SJSA1 (cell line): ENCODE results near the gene CLDN25. TPM values are rescaled to one million over a fixed set of nuclear protein-coding genes. Genes with fewer than 3 reads are reported as not detected.
"Not testable (repeated sequence)": the region's sequence is repeated elsewhere in the genome, so short reads cannot be mapped to it uniquely, and the experiment has no call there.

ENCODE experiments used
- DNase-seq, 2 experiments: peaks; one replicate each; pipeline ENCODE4 v3.0.0-alpha.2; 2015 to 2020; ENCODE audit warnings: low spot score in 2 of 2, low read depth in 1 of 2
- H3K27ac ChIP-seq: fragments of 250-450 bp; sonication (Bioruptor Pico); 2 replicates; pipeline ENCODE4 v1.5.1; 2020; ENCODE audit warnings: mild to moderate bottlenecking, moderate library complexity
- H3K27me3 ChIP-seq: fragments of 250-450 bp; sonication (Bioruptor Pico); replicated peaks from 2 replicates; pipeline ENCODE4 v1.5.1; 2020; ENCODE audit warnings: mild to moderate bottlenecking, moderate library complexity
- H3K36me3 ChIP-seq: fragments of 250-450 bp; sonication (Bioruptor Pico); 2 replicates; pipeline ENCODE4 v1.5.1; 2020; ENCODE audit warnings: mild to moderate bottlenecking
- H3K4me1 ChIP-seq: fragments of 250-450 bp; sonication (Bioruptor Pico); replicated peaks from 2 replicates; pipeline ENCODE4 v1.6.1; 2021; ENCODE audit warnings: mild to moderate bottlenecking
- H3K4me3 ChIP-seq: fragments of 250-450 bp; sonication (Bioruptor Pico); 2 replicates; pipeline ENCODE4 v1.5.1; 2020; ENCODE audit warnings: mild to moderate bottlenecking
- H3K9me3 ChIP-seq: fragments of 250-450 bp; sonication (Bioruptor Pico); replicated peaks from 2 replicates; pipeline ENCODE4 v1.5.1; 2020; ENCODE audit warnings: mild to moderate bottlenecking
- total RNA-seq: library from RNA; depleted of rRNA; stranded (reverse); fragments of >200 nt; shearing (Covaris generic); gene quantifications from 2 replicates; pipeline ENCODE4 v1.2.3, GENCODE V29; 2014; rRNA removed

Gene CLDN25
- not detected in 2 replicates for total RNA-seq

DNA sequence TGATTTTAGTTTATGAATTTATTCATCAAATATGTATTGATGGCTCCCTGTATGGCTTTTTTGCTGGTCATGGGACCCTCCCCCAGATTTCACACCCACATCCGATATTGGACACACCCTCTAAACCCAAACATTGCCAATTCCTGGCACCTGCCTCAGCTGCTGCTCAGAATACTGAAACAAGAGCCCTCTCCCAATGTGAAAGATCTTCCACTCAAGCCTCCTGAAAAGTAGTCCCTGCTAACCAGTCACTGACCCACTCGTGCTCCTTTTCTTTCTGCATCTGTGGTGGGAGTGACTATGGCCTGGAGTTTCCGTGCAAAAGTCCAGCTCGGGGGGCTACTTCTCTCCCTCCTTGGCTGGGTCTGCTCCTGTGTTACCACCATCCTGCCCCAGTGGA lies at the start of gene CLDN25:
Gene CLDN25, plus strand, starts transcription at position 301 of the 400 bp plus-strand sequence. Its CDS starts 0 bp downstream, at position 301.
- no peak for DNase-seq
- no peak within 1 kb of the TSS for H3K27ac ChIP-seq
- no peaks in the 10 kb centered on the region for H3K9me3 ChIP-seq
- H3K27me3 ChIP-seq, result no peaks in the 10 kb centered on the region
- no peaks in the 10 kb centered on the region for H3K4me1 ChIP-seq
- H3K4me3 ChIP-seq, result no peak within 1 kb of the TSS
- no peaks in the 10 kb centered on the region for H3K36me3 ChIP-seq

- no peak overlapping the region for H3K27ac ChIP-seq
- peaks cover 9% of the 10 kb centered on the region for H3K4me1 ChIP-seq
Observed at GRCh38 chr11:113730887-113731726, 48.5 kb upstream of the CLDN25 start.

DNA sequence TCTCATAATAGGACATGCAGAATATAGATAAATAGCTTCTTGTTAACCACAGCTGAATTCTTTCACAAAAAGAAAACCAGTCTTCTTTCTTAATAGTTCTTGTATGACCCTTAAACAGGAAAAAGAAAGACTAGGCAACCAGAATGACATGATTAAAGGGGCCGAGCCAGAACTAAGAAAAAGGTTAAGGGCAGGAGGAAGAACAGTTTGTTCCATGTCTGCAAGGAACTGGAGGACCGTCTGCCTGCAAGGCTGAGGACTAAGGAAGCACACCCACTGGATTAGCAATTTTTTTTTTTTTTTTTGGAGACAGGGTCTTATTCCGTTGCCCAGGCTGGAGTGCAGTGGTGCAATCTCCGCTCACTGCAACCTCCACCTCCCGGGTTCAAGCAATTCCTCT lies 47.5 kb upstream of the CLDN25 start:
- Histone ChIP-seq H3K27me3 (no peaks in the 10 kb centered on the region), H3K27ac (no peak overlapping the region), H3K4me3 (no peak overlapping the region), H3K36me3 (peaks cover 10% of the 10 kb centered on the region), H3K4me1 (peaks cover 9% of the 10 kb centered on the region), H3K9me3 (no peaks in the 10 kb centered on the region)
- no peak for DNase-seq

More at GRCh38 chr11:113730887-113731726, 48.5 kb upstream of the CLDN25 start:
- Histone ChIP-seq H3K36me3 (peaks cover 5% of the 10 kb centered on the region), H3K27me3 (no peaks in the 10 kb centered on the region), H3K9me3 (no peaks in the 10 kb centered on the region), H3K4me3 (no peak overlapping the region)
- DNase-seq, result peak; percentile 44 to 47

GRCh38 chr11:113736323-113736722 lies 43.3 kb upstream of the CLDN25 start:
- Histone ChIP-seq H3K36me3 (peaks cover 18% of the 10 kb centered on the region), H3K27me3 (no peaks in the 10 kb centered on the region), H3K4me3 (no peak overlapping the region), H3K4me1 (no peaks in the 10 kb centered on the region), H3K27ac (no peak overlapping the region), H3K9me3 (no peaks in the 10 kb centered on the region)
- no peak for DNase-seq

DNA sequence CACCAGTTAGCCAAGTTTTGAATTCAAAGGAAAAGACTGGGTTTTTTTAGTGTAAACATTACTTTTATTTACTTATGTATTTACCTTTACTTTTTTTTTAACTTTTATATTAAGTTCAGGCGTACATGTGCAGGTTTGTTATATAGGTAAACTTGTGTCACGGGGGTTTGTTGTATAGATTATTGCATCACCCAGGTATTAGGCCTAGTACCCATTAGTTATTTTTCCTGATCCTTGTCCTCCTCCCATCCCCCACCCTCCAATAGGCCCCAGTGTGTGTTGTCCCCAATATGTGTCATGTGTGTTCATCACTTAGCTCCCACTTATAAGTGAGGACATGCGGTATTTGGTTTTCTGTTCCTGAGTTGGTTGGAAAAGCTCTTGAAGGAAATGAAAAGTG lies 26.7 kb upstream of the CLDN25 start:
- no peaks in the 10 kb centered on the region for H3K4me1 ChIP-seq
- no peak for DNase-seq
- H3K4me3 ChIP-seq, result no peak overlapping the region
- H3K27ac ChIP-seq, result no peak overlapping the region
- H3K36me3 ChIP-seq, result peaks cover 15% of the 10 kb centered on the region
- H3K27me3 ChIP-seq, result no peaks in the 10 kb centered on the region
- H3K9me3 ChIP-seq, result no peaks in the 10 kb centered on the region

DNA sequence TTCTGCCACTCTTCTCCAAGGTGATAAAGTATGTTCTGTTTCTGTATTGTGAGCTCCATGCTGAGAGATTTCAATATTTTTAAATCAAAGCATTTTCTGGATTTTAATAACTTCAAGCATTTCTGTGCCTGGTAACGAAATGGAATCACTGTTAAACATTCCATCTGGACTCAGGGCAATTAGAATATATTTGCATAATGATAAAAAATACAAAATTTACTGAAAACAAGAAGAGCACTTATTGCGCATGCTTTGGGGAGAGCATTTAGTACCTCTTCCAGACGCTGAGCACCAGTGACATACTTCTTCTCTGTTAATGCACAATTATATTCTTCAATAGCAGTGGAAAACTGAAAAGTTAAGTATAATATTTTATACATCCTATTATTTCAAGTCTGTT lies 19.4 kb upstream of the CLDN25 start:
- H3K36me3 ChIP-seq, result peaks cover 15% of the 10 kb centered on the region

DNA sequence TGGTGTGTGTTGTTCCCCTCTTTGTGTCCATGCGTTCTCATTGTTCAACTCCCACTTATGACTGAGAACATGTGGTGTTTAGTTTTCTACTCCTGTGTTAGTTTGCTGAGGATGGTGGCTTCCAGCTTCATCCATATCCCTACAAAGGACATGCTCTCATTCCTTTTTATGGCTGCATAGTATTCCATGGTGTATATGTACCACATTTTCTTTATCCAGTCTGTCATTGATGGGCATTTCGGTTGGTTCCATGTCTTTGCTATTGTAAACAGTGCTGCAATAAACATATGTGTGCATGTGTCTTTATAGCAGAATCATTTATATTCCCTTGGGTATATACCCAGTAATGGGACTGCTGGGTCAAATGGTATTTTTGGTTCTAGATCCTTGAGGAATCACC lies 16.6 kb upstream of the CLDN25 start:
- H3K9me3 ChIP-seq, H3K4me3 ChIP-seq, H3K27ac ChIP-seq, H3K4me1 ChIP-seq, DNase-seq, H3K27me3 ChIP-seq: not testable (repeated sequence)
- H3K36me3 ChIP-seq, result peaks cover 15% of the 10 kb centered on the region; the same call in 1 of the 2 replicates

More for the DNA sequence above, 19.4 kb upstream of the CLDN25 start:
- no peaks in the 10 kb centered on the region for H3K27me3 ChIP-seq
- no peaks in the 10 kb centered on the region for H3K4me1 ChIP-seq
- no peak for DNase-seq
- H3K4me3 ChIP-seq, result no peak overlapping the region
- H3K27ac ChIP-seq, result no peak overlapping the region
- no peaks in the 10 kb centered on the region for H3K9me3 ChIP-seq

GRCh38 chr11:113764527-113765219 lies 14.9 kb upstream of the CLDN25 start:
- H3K4me1 ChIP-seq, result no peaks in the 10 kb centered on the region

GRCh38 chr11:113771964-113772363 lies 7.6 kb upstream of the CLDN25 start:
- no peak for DNase-seq
- Histone ChIP-seq H3K4me1 (peaks cover 6% of the 10 kb centered on the region; the same call in 1 of the 2 replicates), H3K36me3 (peaks cover 6% of the 10 kb centered on the region), H3K4me3 (no peak overlapping the region), H3K9me3 (no peaks in the 10 kb centered on the region), H3K27ac (no peak overlapping the region), H3K27me3 (no peaks in the 10 kb centered on the region)

More at GRCh38 chr11:113764527-113765219, 14.9 kb upstream of the CLDN25 start:
- Histone ChIP-seq H3K27me3 (no peaks in the 10 kb centered on the region), H3K9me3 (no peaks in the 10 kb centered on the region), H3K4me3 (no peak overlapping the region), H3K36me3 (peaks cover 15% of the 10 kb centered on the region; the same call in 1 of the 2 replicates), H3K27ac (no peak overlapping the region)
- DNase-seq, result no peak

GRCh38 chr11:113773092-113773415 lies 6.5 kb upstream of the CLDN25 start:
- DNase-seq, result peak in 1 of 2 experiments; percentile 38
- H3K4me3 ChIP-seq, result peak overlapping the region; percentile 62

DNA sequence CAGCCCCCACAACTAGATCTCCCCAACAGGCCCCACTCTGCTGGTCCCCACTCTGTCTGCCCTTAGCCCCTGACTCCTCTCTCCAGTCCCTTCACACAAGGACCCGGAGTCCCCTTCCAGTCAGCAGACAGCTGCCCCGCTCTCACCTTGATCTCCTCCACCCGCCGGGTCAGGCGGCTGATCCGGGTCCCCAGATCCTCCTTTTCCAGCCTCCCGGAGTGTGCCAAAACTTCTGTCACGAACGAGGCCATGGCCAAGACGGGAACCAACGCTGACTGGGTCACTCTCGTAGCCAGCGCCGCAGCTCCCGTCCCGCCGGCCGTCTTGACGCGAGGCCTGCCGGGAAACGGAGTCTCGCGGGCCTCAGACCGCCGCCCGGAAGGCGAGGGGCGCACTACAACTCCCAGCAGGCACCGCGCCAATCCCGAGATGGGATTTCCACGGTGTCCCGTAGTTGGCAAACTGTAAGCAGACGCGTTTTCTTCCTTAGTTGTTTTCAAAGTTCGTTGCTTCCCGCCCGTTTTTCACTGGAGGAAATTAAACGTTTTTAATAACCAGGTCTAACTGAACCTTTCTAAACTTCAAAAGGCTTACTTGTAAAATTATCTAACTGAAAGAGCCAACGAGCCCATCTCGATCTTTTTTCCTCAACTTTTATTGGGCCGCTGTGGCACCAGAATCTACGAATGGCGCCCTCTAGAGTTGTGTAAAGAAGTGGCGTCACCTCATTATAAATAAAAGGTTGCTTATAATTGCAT lies 6.0 kb upstream of the CLDN25 start, which contains the start of gene ZW10:
Gene ZW10, minus strand, starts transcription at position 277 of the 758 bp plus-strand sequence. Its CDS starts 26 bp downstream, at position 251.
- peak within 1 kb of the TSS; percentile 62 for H3K4me3 ChIP-seq
- H3K27me3 ChIP-seq, result no peaks in the 10 kb centered on the region
- peak within 1 kb of the TSS; percentile 79 for H3K27ac ChIP-seq
- H3K9me3 ChIP-seq, result no peaks in the 10 kb centered on the region
- H3K36me3 ChIP-seq, result peaks cover 2% of the 10 kb centered on the region; the same call in 1 of the 2 replicates
- peaks cover 6% of the 10 kb centered on the region; the same call in 1 of the 2 replicates for H3K4me1 ChIP-seq
- DNase-seq, result peak; percentile 89 to 90

More at GRCh38 chr11:113773092-113773415, 6.5 kb upstream of the CLDN25 start:
- Histone ChIP-seq H3K27ac (peak overlapping the region; percentile 79), H3K27me3 (no peaks in the 10 kb centered on the region), H3K4me1 (peaks cover 6% of the 10 kb centered on the region; the same call in 1 of the 2 replicates), H3K36me3 (peaks cover 2% of the 10 kb centered on the region), H3K9me3 (no peaks in the 10 kb centered on the region)

DNA sequence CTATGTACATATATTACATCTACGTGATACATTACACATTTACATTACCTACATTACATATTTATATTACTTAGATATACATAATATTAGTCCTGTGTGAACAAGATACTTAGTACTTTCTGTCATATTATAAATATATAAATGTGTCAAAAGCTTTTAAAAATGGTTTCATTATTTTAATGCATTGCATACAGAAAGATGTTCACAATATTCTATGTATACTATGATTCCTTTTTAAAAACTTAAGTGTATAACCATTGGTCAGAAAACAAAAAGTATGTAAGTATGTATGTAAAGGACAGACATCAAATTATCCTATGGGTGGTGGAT lies 5.5 kb upstream of the CLDN25 start:
- Histone ChIP-seq H3K27me3 (no peaks in the 10 kb centered on the region), H3K4me1 (peaks cover 6% of the 10 kb centered on the region; the same call in 1 of the 2 replicates), H3K4me3 (peak overlapping the region; percentile 62), H3K27ac (peak overlapping the region; percentile 79), H3K36me3 (peaks cover 2% of the 10 kb centered on the region; the same call in 1 of the 2 replicates), H3K9me3 (no peaks in the 10 kb centered on the region)
- DNase-seq, result no peak

DNA sequence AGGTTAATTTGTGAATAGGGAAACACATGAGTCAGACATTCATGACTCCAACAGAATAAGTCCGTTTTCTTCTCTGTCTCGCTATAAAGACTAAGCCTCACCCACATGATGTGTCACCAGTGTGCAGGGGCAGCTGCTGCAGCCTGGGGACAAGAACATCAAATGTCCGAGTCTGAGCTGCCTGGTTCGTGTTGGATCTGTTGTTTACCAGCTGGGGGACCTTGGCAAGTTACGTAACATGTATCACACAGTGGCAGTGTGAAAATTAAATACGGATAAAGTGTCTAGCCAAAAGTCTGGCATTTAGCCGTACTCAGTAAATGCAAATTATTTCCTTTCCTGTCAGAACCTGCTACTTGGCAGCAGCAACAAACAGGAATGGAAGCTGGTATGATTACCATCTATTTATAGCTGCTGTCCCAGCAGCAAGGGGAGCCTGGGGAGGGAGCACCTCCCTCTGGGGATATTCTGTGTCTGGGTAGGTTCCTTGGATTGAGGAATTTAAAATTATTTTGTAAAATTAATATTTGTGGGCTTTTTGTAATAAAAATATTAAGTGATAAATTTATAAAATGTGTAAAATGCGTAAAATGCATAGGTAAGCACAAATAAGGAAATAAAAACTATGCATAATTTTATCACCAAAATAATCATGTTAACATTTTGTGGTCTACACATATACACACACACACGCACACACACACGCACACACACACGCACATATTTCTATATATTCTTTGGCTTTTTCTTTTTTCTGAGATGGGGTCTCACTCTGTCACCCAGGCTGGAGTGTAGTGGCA lies 1.3 kb upstream of the CLDN25 start:
- no peak for DNase-seq
- Histone ChIP-seq H3K27ac (no peak overlapping the region), H3K4me3 (no peak overlapping the region)

More for the DNA sequence above, 1.3 kb upstream of the CLDN25 start:
- H3K4me1 ChIP-seq, result no peaks in the 10 kb centered on the region
- H3K27me3 ChIP-seq, result no peaks in the 10 kb centered on the region
- H3K36me3 ChIP-seq, result no peaks in the 10 kb centered on the region
- no peaks in the 10 kb centered on the region for H3K9me3 ChIP-seq
